GM15510 (cell line): ENCODE measurements around the gene GUCY1A2.

Source experiments
- POLR2A ChIP-seq: IDR thresholded peaks from 3 replicates; pipeline ENCODE4 v1.6.1; 2011; ENCODE audit warnings: borderline replicate concordance; ENCODE audit not compliant: insufficient read length; ENCODE audit errors: extremely low read depth

GUCY1A2 gene

GRCh38 chr11:106983261-106983660 is 35.0 kb downstream of the GUCY1A2 start:
- no peak for TF ChIP-seq POLR2A

GRCh38 chr11:106974831-106975230 is 43.4 kb downstream of the GUCY1A2 start:
- no peak for TF ChIP-seq POLR2A

GRCh38 chr11:106971864-106972263 is 46.4 kb downstream of the GUCY1A2 start:
- no peak for TF ChIP-seq POLR2A

GRCh38 chr11:106969644-106970355 is 48.5 kb downstream of the GUCY1A2 start:
- no peak for TF ChIP-seq POLR2A

GRCh38 chr11:106962995-106963394 is 55.3 kb downstream of the GUCY1A2 start:
- no peak for TF ChIP-seq POLR2A

- no peak for TF ChIP-seq POLR2A
Measured at GRCh38 chr11:106961518-106961917, 56.8 kb downstream of the GUCY1A2 start.

- no peak for TF ChIP-seq POLR2A
Measured at GRCh38 chr11:106961048-106961447, 57.2 kb downstream of the GUCY1A2 start.

- no peak for TF ChIP-seq POLR2A
Measured at GRCh38 chr11:106959800-106960199, 58.5 kb downstream of the GUCY1A2 start.

- TF ChIP-seq POLR2A, result no peak
Measured at GRCh38 chr11:106959386-106959785, 58.9 kb downstream of the GUCY1A2 start.

GRCh38 chr11:106958517-106959248 is 59.6 kb downstream of the GUCY1A2 start:
- TF ChIP-seq POLR2A, result no peak

- TF ChIP-seq POLR2A, result no peak
Measured at GRCh38 chr11:106957030-106957482, 61.2 kb downstream of the GUCY1A2 start.

GRCh38 chr11:106950067-106950491 is 68.2 kb downstream of the GUCY1A2 start:
- TF ChIP-seq POLR2A, result no peak

GRCh38 chr11:106943089-106943488 is 75.2 kb downstream of the GUCY1A2 start:
- TF ChIP-seq POLR2A, result no peak

GRCh38 chr11:106939157-106939556 is 79.1 kb downstream of the GUCY1A2 start:
- TF ChIP-seq POLR2A, result no peak

GRCh38 chr11:106937111-106937510 is 81.2 kb downstream of the GUCY1A2 start:
- no peak for TF ChIP-seq POLR2A

- no peak for TF ChIP-seq POLR2A
Measured at GRCh38 chr11:106925245-106925644, 93.0 kb downstream of the GUCY1A2 start.
